Measurements from ENCODE around the gene CHRNG. TPM values are rescaled to one million over a fixed set of nuclear protein-coding genes. Genes with fewer than 3 reads are reported as not detected.
A peak's percentile ranks its signal among the peaks of the same experiment; 100 is the strongest.

Gene CHRNG
- total and polyA plus RNA-seq, 9 donors = not detected

DNA sequence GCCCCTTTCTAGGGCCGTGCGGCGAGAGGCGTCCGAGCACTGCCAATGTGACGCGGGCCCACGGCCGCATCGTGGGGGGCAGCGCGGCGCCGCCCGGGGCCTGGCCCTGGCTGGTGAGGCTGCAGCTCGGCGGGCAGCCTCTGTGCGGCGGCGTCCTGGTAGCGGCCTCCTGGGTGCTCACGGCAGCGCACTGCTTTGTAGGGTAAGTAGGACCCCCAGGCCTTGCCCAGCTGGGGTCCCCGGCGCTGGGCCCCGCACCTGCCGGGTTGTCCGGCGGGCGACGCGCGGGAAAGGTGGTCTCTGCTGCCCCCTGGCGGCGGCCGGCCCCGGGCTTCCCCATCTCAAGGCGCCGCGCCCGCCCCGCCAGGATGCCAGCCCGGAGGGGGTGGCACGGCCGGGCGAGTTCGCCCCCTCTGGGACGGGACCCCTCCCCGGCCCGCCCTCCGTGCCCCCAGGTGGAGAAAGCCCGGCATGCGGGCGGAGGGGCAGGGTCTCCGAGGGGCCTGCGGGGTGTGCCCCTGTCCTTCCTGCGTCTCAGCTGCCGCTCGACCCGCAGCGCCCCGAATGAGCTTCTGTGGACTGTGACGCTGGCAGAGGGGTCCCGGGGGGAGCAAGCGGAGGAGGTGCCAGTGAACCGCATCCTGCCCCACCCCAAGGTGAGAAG lies 17.4 kb upstream of the CHRNG start:
- no peaks in the 10 kb centered on the region for H3K4me1 ChIP-seq (ENCODE audit: insufficient read depth)
- WGBS, 3 donors = 4 to 11% (median 7%) methylated on average over 29 to 66 of the region's 66 CpGs
- peak; percentile 39 to 81 (median 77) for DNase-seq
- H3K9me3 ChIP-seq = no peaks in the 10 kb centered on the region
- intact Hi-C loops (cut with DNase I) = loop anchor here (1.0 to 10.0 kb wide), 7 partner anchors 75 to 600 kb away; partner anchors contain the start of gene NPPC (in 2 of the 4)
- no peaks in the 10 kb centered on the region for H3K27me3 ChIP-seq
- H3K4me3 ChIP-seq = peak overlapping the region; percentile 21
- no peak overlapping the region for H3K27ac ChIP-seq
- TF ChIP-seq, protein P1, sequence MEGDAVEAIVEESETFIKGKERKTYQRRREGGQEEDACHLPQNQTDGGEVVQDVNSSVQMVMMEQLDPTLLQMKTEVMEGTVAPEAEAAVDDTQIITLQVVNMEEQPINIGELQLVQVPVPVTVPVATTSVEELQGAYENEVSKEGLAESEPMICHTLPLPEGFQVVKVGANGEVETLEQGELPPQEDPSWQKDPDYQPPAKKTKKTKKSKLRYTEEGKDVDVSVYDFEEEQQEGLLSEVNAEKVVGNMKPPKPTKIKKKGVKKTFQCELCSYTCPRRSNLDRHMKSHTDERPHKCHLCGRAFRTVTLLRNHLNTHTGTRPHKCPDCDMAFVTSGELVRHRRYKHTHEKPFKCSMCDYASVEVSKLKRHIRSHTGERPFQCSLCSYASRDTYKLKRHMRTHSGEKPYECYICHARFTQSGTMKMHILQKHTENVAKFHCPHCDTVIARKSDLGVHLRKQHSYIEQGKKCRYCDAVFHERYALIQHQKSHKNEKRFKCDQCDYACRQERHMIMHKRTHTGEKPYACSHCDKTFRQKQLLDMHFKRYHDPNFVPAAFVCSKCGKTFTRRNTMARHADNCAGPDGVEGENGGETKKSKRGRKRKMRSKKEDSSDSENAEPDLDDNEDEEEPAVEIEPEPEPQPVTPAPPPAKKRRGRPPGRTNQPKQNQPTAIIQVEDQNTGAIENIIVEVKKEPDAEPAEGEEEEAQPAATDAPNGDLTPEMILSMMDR (IDR thresholded peaks at IDR 0.05) = peak; percentile 91 to 97 (median 94)
- no peak for TF ChIP-seq POLR2A (IDR thresholded peaks at IDR 0.05)
- no peaks in the 10 kb centered on the region for H3K36me3 ChIP-seq

DNA sequence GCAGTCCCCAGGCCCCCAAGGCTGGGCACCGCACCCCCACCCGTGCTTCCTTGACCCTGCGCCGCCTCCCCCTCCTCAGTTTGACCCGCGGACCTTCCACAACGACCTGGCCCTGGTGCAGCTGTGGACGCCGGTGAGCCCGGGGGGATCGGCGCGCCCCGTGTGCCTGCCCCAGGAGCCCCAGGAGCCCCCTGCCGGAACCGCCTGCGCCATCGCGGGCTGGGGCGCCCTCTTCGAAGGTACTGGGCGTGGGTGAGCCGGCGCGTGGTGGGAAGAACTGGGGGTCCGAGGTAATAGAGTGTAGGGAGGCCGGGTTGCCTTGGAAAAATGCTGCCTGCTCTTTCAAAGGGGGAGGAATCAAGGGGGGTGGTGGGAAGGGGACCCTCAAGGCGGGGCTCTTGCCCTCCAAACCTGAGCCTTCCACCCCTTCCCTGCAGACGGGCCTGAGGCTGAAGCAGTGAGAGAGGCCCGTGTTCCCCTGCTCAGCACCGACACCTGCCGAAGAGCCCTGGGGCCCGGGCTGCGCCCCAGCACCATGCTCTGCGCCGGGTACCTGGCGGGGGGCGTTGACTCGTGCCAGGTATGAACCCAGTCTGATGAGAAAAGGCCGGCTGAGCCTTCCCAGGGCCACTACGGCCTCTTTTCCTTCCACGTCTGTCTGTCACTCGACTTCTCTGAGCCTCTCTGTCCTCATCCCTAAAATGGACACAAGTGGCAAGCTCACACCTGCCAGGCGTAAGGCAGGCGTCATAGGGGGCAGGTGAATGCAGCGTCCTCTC lies 16.7 kb upstream of the CHRNG start:
- no peak overlapping the region for H3K4me3 ChIP-seq
- H3K9me3 ChIP-seq = no peaks in the 10 kb centered on the region
- no peak for DNase-seq
- H3K36me3 ChIP-seq = no peaks in the 10 kb centered on the region
- no peaks in the 10 kb centered on the region for H3K27me3 ChIP-seq
- 14 to 16% (median 15%) methylated on average over 38 to 46 of the region's 46 CpGs for WGBS, 3 donors
- intact Hi-C loops (cut with DNase I) = loop anchor here (2.0 to 10.0 kb wide), 6 partner anchors 76 to 601 kb away; partner anchors contain the start of gene NPPC (in 2 of the 4)
- H3K27ac ChIP-seq = no peak overlapping the region
- no peaks in the 10 kb centered on the region for H3K4me1 ChIP-seq (ENCODE audit: insufficient read depth)
- TF ChIP-seq POLR2A (IDR thresholded peaks at IDR 0.05) = no peak
- TF ChIP-seq EP300 (IDR thresholded peaks at IDR 0.05) = no peak
- TF ChIP-seq, protein P1 (IDR thresholded peaks at IDR 0.05) = no peak

DNA sequence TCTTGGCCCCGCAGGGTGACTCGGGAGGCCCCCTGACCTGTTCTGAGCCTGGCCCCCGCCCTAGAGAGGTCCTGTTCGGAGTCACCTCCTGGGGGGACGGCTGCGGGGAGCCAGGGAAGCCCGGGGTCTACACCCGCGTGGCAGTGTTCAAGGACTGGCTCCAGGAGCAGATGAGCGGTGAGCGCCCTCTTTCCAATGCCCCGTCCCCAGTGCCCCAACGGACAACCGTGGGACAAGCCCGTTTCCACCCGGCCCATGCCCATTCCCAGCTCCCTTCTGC lies 16.1 kb upstream of the CHRNG start:
- no peak for DNase-seq
- intact Hi-C loops (cut with DNase I) = loop anchor here (2.0 to 10.0 kb wide), 6 partner anchors 76 to 601 kb away; partner anchors contain the start of gene NPPC (in 2 of the 4)
- H3K4me1 ChIP-seq (ENCODE audit: insufficient read depth) = no peaks in the 10 kb centered on the region
- no peak overlapping the region for H3K4me3 ChIP-seq
- 8 to 13% (median 13%) methylated on average over 12 to 16 of the region's 16 CpGs for WGBS, 3 donors
- no peaks in the 10 kb centered on the region for H3K36me3 ChIP-seq
- no peaks in the 10 kb centered on the region for H3K9me3 ChIP-seq
- TF ChIP-seq, protein P1 (IDR thresholded peaks at IDR 0.05) = no peak
- no peak for TF ChIP-seq EP300 (IDR thresholded peaks at IDR 0.05)
- no peak for TF ChIP-seq POLR2A (IDR thresholded peaks at IDR 0.05)
- no peak overlapping the region for H3K27ac ChIP-seq
- H3K27me3 ChIP-seq = no peaks in the 10 kb centered on the region

- intact Hi-C loops (cut with DNase I) = loop anchor here (2.0 to 10.0 kb wide), 6 partner anchors 77 to 602 kb away; partner anchors contain the start of gene NPPC (in 2 of the 4)
- DNase-seq = peak in 4 of 5 donors; percentile 47 to 64 (median 60)
Observed at GRCh38 chr2:232523682-232524597, 15.6 kb upstream of the CHRNG start.

More at GRCh38 chr2:232523682-232524597, 15.6 kb upstream of the CHRNG start:
- Histone ChIP-seq H3K9me3 (no peaks in the 10 kb centered on the region), H3K4me1 (ENCODE audit: insufficient read depth) (no peaks in the 10 kb centered on the region), H3K4me3 (no peak overlapping the region), H3K27ac (no peak overlapping the region), H3K36me3 (no peaks in the 10 kb centered on the region), H3K27me3 (no peaks in the 10 kb centered on the region)
- TF ChIP-seq POLR2A (IDR thresholded peaks at IDR 0.05) (no peak), EP300 (IDR thresholded peaks at IDR 0.05) (no peak)
- TF ChIP-seq, protein P1 (IDR thresholded peaks at IDR 0.05) = peak in 1 of 3 donors; percentile 8
- 1 to 3% (median 1%) methylated on average over 47 to 75 of the region's 75 CpGs for WGBS, 3 donors

Measured in ovary (tissue), 9 donors.